MM.1S (cell line): Measurements from ENCODE around the gene GLCCI1.

Experiments used
- EZH2 ChIP-seq: fragments of 300-600 bp; sonication (generic); optimal IDR thresholded peaks from 2 replicates; pipeline ENCODE3; 2017; ENCODE audit warnings: low read depth, mild to moderate bottlenecking, antibody characterized with exemption, low read length, mixed read lengths
- TF ChIP-seq, protein P1 (sequence below): fragments of 300-600 bp; sonication (generic); IDR thresholded peaks from 2 replicates; pipeline ENCODE4 v1.5.1; 2016; ENCODE audit warnings: antibody characterized with exemption, low read length, mixed read lengths

DNA sequence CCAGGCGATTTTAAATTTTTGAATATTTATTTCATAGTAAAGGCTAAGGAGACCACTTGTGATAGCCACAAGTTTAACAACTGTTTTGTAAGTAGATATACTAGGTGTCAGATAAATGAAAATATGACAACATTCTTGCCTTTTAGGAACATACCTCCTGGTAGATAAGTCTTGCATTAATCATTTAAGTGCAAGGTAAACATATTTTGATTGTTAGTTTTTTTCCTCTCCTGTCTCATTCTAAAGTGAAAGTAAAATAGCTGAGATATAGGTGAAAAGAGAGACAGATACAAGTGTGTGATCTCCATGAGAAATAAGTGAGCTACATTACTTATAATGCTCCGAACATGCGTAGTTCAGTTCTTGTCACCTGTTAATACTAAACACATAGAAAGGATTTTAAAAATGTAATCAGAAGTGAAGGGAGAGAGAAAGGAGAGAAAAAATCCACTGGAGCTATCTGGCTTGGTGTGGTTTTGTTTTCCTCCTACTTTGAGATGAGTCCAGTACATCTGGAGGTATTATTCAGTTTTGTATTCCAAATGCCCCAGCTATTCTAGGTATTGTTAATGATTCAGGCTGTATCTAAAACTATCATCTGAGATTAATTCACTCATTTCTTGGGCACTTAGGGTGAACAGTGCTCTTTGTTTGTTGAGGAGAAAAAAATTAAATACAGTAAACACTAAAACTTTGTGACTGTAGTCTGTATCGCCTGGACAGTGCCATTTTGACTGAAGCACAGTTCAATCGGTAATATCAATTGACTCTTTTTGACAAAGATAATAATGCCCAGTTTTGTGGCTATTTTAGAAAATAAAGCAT lies 21.2 kb downstream of the GLCCI1 start:
- no peak for TF ChIP-seq EZH2
- TF ChIP-seq, protein P1, sequence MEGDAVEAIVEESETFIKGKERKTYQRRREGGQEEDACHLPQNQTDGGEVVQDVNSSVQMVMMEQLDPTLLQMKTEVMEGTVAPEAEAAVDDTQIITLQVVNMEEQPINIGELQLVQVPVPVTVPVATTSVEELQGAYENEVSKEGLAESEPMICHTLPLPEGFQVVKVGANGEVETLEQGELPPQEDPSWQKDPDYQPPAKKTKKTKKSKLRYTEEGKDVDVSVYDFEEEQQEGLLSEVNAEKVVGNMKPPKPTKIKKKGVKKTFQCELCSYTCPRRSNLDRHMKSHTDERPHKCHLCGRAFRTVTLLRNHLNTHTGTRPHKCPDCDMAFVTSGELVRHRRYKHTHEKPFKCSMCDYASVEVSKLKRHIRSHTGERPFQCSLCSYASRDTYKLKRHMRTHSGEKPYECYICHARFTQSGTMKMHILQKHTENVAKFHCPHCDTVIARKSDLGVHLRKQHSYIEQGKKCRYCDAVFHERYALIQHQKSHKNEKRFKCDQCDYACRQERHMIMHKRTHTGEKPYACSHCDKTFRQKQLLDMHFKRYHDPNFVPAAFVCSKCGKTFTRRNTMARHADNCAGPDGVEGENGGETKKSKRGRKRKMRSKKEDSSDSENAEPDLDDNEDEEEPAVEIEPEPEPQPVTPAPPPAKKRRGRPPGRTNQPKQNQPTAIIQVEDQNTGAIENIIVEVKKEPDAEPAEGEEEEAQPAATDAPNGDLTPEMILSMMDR, result no peak
